Neutrophil (primary cell): ENCODE data around the gene USO1.
A peak's percentile ranks its signal among the peaks of the same experiment; 100 is the strongest.

Experiments used
- H3K27ac ChIP-seq: fragments of 200-600 bp; sonication (generic); 2 replicates; pipeline ENCODE4 v1.5.1; 2016; ENCODE audit warnings: mild to moderate bottlenecking, moderate library complexity
- H3K27me3 ChIP-seq: fragments of 200-600 bp; sonication (generic); 2 replicates; pipeline ENCODE4 v1.6.0; 2016; ENCODE audit warnings: mild to moderate bottlenecking
- H3K36me3 ChIP-seq: fragments of 200-600 bp; sonication (generic); 2 replicates; pipeline ENCODE4 v1.5.1; 2017
- H3K4me1 ChIP-seq, 2 experiments: fragments of 200-600 bp in 1 of 2; sonication (generic) in 1 of 2; 1 replicate in 1 of 2; 2 replicates in 1 of 2; pipeline versions ENCODE4 v1.5.1 to v1.6.1; 2013 to 2016; ENCODE audit warnings: low read depth in 1 of 2, low read length in 1 of 2, mild to moderate bottlenecking in 1 of 2, moderate library complexity in 1 of 2; ENCODE audit not compliant: control insufficient read depth in 1 of 2, insufficient read depth in 1 of 2
- H3K4me3 ChIP-seq, 2 experiments: fragments of 200-600 bp in 1 of 2; sonication (generic) in 1 of 2; 1 replicate in 1 of 2; 2 replicates in 1 of 2; pipeline ENCODE4 v1.5.1; 2013 to 2016; ENCODE audit warnings: low read depth in 1 of 2, low read length in 1 of 2, mild to moderate bottlenecking in 1 of 2, moderate library complexity in 1 of 2
- H3K9me3 ChIP-seq: fragments of 200-600 bp; sonication (generic); 2 replicates; pipeline ENCODE4 v1.5.1; 2016
- TF ChIP-seq, protein P1 (sequence below): fragments of 200-600 bp; sonication (generic); IDR thresholded peaks from 2 replicates; pipeline ENCODE4 v1.5.1; 2016; ENCODE audit warnings: antibody characterized with exemption

The USO1 gene

DNA sequence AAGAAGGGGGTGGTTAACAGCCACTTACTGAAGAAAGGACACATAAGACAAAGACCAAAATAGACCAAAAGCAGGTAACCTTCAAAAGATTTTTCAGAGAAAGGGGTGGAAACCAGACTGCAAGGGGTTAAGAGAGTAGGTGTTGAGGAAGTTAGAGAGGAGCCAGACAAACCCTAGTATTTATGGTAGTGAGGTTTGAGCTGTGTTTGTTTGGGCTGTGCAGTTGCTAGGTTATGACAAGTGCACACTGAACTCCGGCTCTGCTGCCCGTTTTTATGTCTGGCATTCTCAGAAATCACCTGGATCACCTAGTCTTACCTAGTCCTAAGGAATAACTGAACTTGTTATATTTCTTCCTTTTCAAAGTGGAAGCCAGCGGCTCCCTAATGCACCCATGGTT, 28.3 kb upstream of the USO1 start:
- H3K36me3 ChIP-seq, result no peaks in the 10 kb centered on the region
- no peaks in the 10 kb centered on the region for H3K27me3 ChIP-seq
- no peaks in the 10 kb centered on the region for H3K9me3 ChIP-seq
- TF ChIP-seq, protein P1, sequence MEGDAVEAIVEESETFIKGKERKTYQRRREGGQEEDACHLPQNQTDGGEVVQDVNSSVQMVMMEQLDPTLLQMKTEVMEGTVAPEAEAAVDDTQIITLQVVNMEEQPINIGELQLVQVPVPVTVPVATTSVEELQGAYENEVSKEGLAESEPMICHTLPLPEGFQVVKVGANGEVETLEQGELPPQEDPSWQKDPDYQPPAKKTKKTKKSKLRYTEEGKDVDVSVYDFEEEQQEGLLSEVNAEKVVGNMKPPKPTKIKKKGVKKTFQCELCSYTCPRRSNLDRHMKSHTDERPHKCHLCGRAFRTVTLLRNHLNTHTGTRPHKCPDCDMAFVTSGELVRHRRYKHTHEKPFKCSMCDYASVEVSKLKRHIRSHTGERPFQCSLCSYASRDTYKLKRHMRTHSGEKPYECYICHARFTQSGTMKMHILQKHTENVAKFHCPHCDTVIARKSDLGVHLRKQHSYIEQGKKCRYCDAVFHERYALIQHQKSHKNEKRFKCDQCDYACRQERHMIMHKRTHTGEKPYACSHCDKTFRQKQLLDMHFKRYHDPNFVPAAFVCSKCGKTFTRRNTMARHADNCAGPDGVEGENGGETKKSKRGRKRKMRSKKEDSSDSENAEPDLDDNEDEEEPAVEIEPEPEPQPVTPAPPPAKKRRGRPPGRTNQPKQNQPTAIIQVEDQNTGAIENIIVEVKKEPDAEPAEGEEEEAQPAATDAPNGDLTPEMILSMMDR, result no peak
- H3K27ac ChIP-seq, result no peak overlapping the region
- peaks cover 9 to 12% of the 10 kb centered on the region in 2 experiments for H3K4me1 ChIP-seq
- no peak overlapping the region for H3K4me3 ChIP-seq

GRCh38 chr4:75696581-75696980, 27.8 kb upstream of the USO1 start:
- H3K36me3 ChIP-seq, result no peaks in the 10 kb centered on the region
- peaks cover 9 to 12% of the 10 kb centered on the region in 2 experiments for H3K4me1 ChIP-seq
- H3K9me3 ChIP-seq, result no peaks in the 10 kb centered on the region
- H3K27ac ChIP-seq, result no peak overlapping the region
- H3K27me3 ChIP-seq, result no peaks in the 10 kb centered on the region
- TF ChIP-seq, protein P1, result no peak
- H3K4me3 ChIP-seq, result no peak overlapping the region

DNA sequence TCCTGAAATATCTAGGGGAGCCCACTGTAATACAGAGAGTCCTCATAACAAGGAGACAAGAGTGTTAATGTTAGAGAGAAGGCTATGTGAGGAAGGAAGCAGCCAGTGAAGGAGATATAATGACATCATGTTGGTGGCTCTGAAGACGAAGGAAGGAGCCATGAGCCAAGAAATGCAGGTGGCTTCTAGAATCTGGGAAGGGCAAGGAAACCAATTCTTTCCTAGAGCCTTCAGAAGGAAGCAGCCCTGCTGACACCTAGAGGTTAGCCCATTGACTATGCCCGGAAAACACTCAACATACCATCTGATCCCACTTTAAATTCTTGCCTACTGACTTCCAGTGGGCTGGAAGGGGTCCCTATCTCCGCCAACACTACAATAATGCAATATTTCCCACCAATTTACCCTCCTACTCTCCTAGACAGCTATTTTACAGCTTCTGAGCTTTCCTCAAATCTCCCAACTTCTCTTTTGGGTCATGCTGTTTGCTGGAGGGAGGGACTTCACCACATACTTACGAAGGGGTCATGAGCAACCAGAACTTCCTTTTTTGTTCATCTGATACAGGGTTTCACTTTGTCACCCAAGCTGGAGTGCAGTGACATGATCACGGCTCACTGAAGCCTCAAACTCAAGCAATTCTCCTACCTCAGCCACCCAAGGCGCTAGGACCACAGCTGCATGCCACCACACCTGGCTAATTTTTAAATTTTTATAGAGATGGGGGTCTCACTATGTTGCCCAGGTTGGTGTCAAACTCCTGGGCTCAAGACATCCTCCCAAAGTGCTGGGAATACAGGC, 26.0 kb upstream of the USO1 start:
- H3K4me3 ChIP-seq, result peak overlapping the region; percentile 19 to 24
- no peaks in the 10 kb centered on the region for H3K9me3 ChIP-seq
- H3K4me1 ChIP-seq, result peaks cover 9 to 12% of the 10 kb centered on the region in 2 experiments
- TF ChIP-seq, protein P1, result no peak
- H3K27me3 ChIP-seq, result no peaks in the 10 kb centered on the region
- peak overlapping the region; percentile 69 for H3K27ac ChIP-seq
- H3K36me3 ChIP-seq, result no peaks in the 10 kb centered on the region

DNA sequence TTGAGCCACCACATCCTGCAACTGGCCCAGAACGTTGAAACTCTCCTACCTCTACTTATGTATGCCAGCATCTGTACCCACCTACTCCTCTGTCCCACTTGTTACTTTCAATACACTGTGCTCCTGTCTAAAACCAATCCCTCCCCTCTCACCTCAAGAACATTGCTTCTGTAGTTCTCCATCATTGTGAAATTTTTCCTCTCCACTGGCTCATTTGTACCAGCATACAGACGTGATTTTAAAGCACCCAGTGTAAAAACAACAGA, 25.5 kb upstream of the USO1 start:
- Histone ChIP-seq H3K9me3 (no peaks in the 10 kb centered on the region), H3K36me3 (no peaks in the 10 kb centered on the region), H3K4me1 (peaks cover 9 to 12% of the 10 kb centered on the region in 2 experiments), H3K27me3 (no peaks in the 10 kb centered on the region), H3K27ac (peak overlapping the region; percentile 69), H3K4me3 (peak overlapping the region in 1 of 2 experiments; percentile 24)
- TF ChIP-seq, protein P1, result no peak

DNA sequence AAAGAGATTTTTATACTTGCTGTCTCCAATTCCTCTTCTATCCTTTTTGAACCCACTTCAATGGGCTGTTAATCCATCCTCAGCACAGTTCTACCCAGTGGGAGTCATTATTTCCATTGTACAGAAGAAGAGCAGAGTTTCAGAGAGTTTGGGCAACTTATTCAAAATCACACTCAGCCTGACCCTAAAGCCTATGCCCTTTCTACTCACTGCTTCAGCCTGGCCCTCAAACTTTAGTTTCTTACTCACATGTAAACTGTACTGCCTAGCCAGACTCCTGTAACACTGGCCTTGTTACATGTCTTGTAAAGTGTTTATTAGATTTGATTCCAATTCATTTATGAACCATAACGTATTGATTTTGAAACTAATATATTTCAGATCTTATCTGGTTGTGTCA, 25.1 kb upstream of the USO1 start:
- H3K4me1 ChIP-seq, result peaks cover 9 to 12% of the 10 kb centered on the region in 2 experiments
- no peaks in the 10 kb centered on the region for H3K36me3 ChIP-seq

More for the DNA sequence above, 25.1 kb upstream of the USO1 start:
- H3K27me3 ChIP-seq, result no peaks in the 10 kb centered on the region
- peak overlapping the region; percentile 69 for H3K27ac ChIP-seq
- H3K4me3 ChIP-seq, result no peak overlapping the region
- TF ChIP-seq, protein P1, result no peak
- no peaks in the 10 kb centered on the region for H3K9me3 ChIP-seq
